GM18526 (cell line): ENCODE data around the gene SCLY.

Source experiments
- POLR2A ChIP-seq: IDR thresholded peaks from 3 replicates; pipeline ENCODE4 v1.6.1; 2011; ENCODE audit not compliant: insufficient read length; ENCODE audit errors: extremely low read depth

SCLY gene

DNA sequence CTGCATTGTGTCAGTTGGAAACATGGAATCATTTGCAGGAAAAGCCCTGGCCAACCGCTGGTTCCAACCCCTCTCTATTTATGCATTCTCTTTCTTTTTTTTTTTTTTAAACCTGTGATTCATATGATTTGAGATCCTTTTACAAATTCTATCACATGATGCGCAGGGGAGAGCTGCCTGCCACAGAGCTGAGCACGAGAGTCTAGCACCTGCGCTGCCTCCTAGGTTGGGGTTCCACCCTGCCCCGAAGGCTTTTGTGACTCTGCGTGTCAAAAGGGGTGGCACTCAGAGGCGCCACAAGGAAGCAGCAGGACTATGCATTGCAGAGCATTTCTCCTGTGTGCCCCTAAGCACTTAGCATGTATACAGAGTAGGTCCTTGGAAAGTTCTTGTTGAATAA lies 22.0 kb downstream of the SCLY start:
- TF ChIP-seq POLR2A = no peak

DNA sequence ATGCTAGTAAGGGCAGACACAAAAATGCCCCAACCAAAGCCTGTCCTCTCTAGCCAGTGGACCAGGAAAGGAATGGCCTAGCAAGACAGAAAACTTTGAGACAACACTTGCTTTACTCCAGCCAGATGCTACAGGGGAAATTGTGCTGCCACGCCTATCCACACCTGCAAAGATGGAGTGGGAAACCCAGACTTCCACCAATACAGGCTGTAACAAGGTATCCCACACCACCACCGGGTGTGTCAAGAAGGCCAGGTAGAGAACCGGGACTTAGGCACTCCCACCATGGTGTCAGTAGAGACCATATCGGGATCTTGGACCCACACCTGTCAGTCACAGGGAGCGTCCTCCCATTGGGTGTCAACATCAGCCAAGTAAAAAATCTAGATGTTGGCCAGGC lies 23.1 kb downstream of the SCLY start:
- no peak for TF ChIP-seq POLR2A

DNA sequence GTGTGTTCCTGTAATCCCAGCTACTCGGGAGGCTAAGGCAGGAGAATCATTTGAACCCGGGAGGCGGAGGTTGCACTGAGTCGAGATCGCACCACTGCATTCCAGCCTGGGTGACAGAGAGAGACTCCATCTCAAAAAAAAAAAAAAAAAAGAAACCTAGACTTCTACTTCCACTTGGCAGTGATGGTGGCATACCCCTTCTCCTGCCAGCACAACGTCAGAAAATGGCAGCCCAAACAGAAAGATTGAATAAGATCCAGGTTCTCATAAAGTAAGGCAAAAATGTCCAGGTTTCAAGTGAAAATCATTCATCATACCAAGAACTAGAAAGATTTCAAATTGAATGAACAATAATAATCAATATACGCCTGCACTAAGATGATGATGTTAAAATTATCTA lies 24.0 kb downstream of the SCLY start:
- no peak for TF ChIP-seq POLR2A

DNA sequence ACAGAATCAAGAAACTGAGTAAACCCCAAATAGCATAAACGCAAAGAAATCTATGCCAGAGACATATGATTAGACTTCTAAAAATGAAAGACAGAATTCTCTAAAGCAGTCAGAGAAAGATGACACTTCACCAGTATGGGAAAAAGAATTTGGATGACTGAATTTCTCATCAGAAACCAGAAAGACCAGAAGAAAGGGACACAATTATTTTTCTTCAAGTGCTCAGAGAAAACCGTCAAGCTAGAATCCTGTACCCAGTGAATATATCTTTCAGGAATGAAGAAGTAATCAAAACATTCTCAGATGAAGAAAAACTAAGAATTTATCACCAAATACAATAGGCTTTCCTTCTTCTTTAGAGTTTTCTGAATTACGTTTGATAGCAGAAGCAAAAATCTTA lies 25.1 kb downstream of the SCLY start:
- no peak for TF ChIP-seq POLR2A

DNA sequence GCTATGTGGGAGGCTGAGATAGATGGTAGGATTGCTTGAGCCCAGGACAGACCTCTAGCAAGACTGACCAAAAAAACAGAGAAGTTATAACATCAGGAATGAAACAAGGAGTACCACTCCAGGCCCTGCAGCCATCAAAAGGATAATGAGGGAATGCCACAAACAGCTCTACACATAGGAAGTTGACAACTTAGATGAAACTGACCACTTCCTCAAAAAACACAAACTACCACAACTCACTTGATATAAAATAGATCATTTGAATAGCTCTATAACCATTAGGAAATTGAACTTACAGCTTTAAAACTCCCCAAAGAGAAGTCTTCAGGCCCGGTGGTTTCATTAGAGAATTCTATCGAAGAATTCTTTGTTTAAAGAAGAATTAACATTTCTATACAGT lies 26.4 kb downstream of the SCLY start:
- TF ChIP-seq POLR2A = no peak

DNA sequence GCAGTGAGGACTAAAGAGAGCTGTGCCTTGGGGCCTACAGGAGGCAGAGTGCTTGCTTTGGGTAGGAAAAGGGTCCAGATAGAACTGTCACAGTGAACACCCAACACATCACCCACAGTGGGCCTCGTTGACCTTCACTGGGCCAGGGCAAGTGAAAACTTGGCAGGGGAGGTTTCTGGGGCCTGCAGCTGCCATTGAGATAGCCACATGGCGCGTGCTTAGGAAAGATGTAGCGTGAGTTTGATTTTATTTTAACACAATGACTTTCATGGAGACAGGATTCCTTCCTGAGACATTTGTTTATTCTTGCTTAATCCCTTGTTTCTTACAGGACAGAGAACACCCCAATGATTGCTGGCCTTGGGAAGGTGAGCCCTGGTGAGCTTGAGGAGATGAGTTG lies 30.1 kb downstream of the SCLY start:
- TF ChIP-seq POLR2A = no peak

DNA sequence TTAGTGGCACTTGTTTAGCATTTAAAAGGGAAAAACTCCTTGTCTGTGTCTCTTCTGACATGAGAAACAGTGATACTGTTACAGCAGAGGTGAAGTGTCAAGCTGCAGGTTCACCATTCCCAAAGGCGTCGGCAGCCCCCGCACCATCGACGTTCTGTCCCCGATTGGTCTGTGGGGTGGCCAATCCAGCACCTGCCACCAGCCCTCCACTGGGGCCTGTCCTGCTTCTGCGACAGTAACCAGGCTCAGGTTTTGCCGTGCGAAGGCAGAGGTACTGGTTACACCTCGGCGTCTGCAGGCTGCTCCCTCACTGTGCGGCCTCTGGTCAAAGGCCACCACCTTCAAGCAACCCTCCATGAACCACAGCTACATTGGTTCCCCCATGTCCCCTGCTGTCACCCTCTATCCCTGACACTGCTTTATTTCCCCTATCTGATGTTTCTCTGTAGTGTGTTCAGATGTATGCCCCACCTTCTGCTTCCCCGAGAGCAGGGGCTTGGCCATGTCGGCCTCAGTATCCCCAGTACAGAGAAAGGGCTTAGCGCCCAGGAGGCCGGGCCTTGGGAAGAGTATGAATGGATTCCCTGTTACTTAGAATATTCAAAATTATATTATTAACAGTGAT lies 30.7 kb downstream of the SCLY start:
- no peak for TF ChIP-seq POLR2A

DNA sequence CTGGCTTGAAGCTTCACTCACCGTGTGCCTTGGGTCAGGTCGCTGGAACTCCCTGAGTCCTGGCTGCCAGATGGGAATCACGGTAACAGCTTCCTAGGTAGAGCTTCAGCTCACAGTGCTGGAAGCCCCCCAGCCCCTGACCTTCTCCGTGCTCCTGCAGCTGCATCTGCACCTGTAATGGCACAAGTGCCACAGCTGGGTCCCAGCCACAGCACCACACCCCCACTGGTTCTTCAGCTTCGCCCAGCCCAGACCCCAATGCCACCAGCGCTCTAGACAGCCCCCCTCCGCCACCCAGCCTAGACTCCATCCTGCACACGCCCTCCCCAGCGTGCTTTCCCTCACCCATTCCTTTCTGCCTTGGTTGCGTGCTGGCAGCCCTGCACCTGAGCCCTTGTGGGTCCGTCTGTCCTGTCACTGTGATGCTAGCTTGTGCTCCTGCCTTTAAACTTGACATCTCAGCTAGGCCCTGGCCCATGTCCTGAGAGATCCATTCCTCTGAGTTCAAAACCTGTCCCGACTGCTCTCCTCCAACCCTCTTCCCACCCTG lies 31.8 kb downstream of the SCLY start:
- TF ChIP-seq POLR2A = no peak

DNA sequence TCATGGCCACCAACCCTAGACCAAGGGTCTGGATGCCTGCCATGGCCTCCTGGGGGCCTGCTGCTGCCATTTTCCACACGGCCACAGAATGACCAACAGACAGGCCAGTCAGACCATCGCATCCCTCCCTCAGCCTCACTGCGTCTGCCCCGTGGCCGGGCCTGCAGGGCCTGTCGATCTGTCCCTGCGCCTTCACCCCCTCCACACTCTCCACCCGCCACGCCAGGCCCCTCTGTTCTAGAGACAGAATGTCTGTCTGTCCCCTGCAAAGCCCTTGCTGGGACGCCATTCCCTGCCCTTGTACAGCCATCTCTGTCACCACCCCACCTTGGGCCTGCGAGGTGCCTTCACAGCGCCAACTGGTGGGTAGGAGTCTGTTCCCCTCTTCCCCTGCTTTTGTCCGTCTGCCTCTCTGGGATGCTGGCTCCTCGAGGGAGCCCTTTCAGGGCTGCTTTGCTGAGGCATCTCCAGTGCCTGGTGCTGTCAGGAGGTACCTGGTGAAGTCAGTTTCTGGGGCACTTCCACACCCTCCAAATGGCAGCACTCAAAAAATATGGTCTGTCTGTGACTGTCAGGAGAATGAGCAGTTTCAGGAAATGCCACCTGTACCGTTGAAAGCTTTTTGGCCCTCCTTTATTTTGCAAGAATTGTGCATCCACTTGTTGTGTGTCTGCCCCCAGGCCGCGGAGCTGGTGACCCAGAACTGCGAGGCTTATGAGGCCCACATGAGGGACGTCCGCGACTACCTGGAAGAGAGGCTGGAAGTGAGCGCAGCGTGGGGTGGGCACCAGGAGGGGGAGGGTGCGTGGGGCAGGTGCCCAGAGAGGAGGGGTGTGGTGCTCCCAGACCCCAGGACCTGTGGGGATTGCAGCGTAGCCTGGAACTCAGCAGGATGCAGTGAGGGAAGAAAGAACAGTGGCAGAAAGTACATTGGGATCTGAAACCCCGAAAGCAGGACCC lies 32.7 kb downstream of the SCLY start:
- TF ChIP-seq POLR2A = no peak

DNA sequence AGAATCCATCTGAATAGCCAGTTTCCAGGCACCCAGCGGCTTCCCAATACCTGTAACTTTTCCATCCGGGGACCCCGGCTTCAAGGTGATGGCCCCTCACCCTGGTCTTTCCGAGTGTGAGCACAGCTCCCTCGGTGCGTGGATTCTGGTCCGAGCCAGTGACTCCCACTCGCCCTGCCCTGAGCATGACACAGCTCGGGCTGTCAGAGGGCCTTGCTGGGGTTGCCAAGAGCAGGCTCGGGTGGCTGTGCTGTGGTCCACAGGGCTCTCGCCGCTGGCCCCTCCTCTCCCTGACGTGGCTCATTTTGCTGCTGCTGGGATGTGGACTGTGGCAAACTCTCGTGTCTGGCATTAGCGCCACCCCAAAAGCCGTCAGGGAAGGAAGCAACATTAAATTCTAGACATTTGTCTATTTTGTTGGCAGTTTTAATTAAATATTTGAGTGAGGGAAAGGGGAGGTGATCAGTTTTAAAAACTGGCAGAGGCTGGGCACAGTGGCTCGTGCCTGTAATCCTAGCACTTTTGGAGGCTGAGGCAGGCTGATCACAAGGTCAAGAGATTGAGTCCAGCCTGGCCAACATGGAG lies 33.7 kb downstream of the SCLY start:
- TF ChIP-seq POLR2A = no peak

DNA sequence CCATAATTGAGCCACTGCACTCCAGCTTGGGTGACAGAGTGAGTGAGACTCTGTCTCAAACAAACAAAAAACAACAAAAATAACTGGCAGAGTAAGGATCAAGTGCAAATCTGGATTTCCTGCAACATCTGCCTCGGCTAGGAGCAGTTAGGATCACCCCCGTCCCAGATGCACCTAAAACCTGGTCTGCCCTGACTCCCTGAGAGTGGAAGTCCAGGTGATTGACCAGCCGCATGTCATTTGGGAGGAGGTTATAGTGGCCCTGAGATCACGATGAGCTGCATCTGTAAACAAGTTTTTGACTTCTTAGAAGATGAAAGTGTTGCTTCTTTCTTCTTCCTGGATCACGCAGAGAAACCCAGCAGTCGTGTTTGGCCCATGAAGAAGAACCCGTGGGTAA lies 34.3 kb downstream of the SCLY start:
- TF ChIP-seq POLR2A = no peak

DNA sequence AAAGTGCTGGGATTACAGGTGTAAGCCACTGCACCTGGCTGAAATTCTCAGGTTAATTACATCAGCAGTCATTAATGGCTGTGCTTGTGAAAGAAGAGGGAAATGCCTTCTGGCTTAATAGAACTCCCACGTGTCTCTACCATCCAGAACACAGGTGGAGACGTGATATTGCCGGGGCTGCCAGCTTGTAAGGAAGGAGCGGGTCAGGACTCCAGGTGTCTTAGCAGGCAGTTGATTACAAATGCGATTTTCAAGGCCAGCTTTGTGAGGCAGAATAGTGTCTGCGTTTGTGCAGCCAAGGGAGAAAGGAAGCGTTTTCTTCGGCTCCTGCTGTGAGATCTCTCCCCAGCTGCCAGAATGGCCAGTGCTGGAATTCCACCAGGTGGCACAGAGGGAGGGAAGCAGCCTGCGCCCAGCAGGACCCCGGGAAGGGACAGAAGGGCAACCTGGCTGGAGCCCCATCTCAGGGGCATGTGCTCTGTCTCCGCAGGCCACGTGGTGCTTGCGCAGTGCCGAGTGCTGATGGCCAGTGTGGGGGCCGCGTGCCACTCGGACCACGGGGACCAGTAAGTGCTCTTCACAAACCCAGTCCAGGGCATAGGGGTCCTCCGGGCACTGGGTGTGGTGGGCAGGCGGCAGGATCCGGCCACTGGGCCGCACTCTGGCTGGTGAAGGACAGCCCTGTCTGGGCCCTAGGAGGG lies 35.7 kb downstream of the SCLY start:
- TF ChIP-seq POLR2A = no peak

DNA sequence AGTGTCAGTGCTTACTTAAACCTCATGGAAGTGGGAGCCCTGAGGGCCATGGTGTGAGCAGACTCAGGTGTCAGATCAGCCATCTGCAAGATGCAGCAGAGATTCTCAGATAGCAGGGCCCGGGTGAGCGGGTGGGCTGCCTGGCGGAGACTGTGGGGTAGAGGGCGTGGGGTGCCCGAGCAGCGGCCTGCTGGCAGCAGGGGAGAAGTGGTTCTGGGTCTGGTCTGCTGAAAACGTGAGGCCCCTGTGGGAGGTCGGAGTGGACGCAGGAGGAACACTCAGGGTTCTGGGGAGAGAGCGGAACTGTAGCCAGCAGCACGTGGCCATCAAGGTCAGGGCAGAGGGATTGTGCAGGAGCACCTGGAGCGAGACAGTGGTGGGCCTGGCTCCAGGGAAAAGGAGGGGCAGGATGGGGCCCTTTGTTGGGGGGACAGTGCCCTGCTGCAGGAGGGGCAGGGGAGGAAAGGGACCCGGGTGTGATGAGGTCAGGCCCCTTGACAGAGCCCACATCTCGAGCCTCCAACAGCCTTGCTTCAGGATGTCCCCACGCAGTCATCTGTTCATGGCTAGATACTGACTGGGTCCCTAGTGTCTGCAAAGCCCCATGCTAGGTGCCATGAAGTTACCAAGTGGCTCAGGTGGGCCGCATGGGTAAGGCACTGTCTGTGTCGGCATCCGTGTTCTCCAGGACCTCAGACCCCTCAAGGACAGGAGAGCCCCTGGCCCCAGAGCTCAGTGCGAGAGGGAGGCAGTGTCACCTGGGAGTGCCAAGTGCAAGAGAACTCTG lies 36.6 kb downstream of the SCLY start:
- no peak for TF ChIP-seq POLR2A

DNA sequence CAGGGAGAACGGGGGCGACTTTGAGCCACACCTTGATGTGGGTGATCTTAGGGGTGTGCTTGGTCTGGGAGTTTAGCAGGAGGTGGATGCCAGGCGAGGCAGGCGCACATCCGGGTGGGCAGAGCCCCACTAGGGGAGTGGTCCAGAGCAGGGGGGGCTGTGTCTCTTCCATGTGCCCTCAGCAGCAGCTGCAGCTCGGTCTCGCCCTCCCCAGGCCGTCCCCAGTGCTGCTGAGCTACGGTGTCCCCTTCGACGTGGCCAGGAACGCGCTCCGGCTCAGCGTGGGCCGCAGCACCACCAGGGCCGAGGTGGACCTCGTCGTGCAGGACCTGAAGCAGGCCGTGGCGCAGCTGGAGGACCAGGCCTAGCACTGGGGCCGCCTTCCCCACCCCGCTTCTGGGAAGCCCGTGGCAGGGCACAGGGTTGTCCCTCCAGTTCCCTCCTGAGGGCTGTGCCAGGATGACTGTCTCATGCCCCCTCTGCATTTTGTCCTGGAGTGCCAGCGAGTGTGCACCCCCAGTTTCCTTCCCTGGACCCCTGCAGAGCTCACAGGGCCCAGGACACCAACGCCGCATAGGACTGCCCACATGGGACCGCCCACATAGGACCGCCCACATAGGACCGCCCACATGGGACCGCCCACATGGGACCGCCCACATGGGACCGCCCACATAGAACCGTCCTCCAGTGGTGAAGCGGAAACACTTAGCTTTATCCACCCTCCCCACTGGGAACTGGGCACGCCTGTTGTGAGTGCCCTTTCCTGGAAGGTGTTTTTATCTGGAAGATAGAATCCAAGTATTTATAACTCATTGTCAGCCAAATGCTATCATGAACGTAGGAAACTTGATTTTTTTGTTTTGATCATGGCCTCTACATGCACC lies 37.4 kb downstream of the SCLY start:
- TF ChIP-seq POLR2A = peak; percentile 11
